Osteoblast (primary cell): ENCODE data around the gene LRRC8D. TPM values are rescaled to one million over a fixed set of nuclear protein-coding genes. Genes with fewer than 3 reads are reported as not detected.

Experiments
- DNase-seq: peaks from one replicate; pipeline ENCODE4 v3.0.0; 2011; ENCODE audit warnings: low spot score, mixed read lengths; ENCODE audit not compliant: insufficient read length; ENCODE audit errors: missing footprints
- H2AFZ ChIP-seq: 2 replicates; pipeline ENCODE4 v1.6.0; 2011; ENCODE audit warnings: mild to moderate bottlenecking, low read length
- H3K27ac ChIP-seq: 2 replicates; pipeline ENCODE4 v1.5.1; 2011; ENCODE audit warnings: mild to moderate bottlenecking, low read depth, low read length, moderate library complexity
- H3K27me3 ChIP-seq: 2 replicates; pipeline ENCODE4 v1.6.0; 2012; ENCODE audit warnings: mild to moderate bottlenecking, control low read depth, inconsistent platforms, low read length, moderate library complexity; ENCODE audit not compliant: insufficient read depth
- H3K36me3 ChIP-seq: 2 replicates; pipeline ENCODE4 v1.5.1; 2011; ENCODE audit warnings: mild to moderate bottlenecking, low read length, control low read depth, moderate library complexity; ENCODE audit not compliant: insufficient read depth
- H3K4me1 ChIP-seq: 2 replicates; pipeline ENCODE4 v1.5.1; 2011; ENCODE audit warnings: mild to moderate bottlenecking, low read length, control low read depth, moderate library complexity; ENCODE audit not compliant: insufficient read depth
- H3K4me2 ChIP-seq: 2 replicates; pipeline ENCODE4 v1.6.0; 2011; ENCODE audit warnings: mild to moderate bottlenecking, low read length; ENCODE audit not compliant: insufficient read depth
- H3K4me3 ChIP-seq: fragments of 200-600 bp; sonication (generic); 3 replicates; pipeline ENCODE4 v1.5.1; 2012; ENCODE audit warnings: mild to moderate bottlenecking, low read length, inconsistent platforms; ENCODE audit not compliant: insufficient read depth
- H3K79me2 ChIP-seq: 2 replicates; pipeline ENCODE4 v1.6.0; 2012; ENCODE audit warnings: mild to moderate bottlenecking, low read length, control low read depth, inconsistent platforms; ENCODE audit not compliant: insufficient read depth
- H3K9me3 ChIP-seq: 2 replicates; pipeline ENCODE4 v1.5.1; 2011; ENCODE audit warnings: low read depth, low read length, control low read depth
- H4K20me1 ChIP-seq: 2 replicates; pipeline ENCODE4 v1.6.0; 2012; ENCODE audit warnings: mild to moderate bottlenecking, low read length, control low read depth; ENCODE audit not compliant: insufficient read depth
- CTCF ChIP-seq: IDR thresholded peaks from 2 replicates; pipeline ENCODE4 v1.5.1; 2011; ENCODE audit warnings: mild to moderate bottlenecking, low read depth, low read length, moderate library complexity; ENCODE audit errors: extremely low read depth
- total RNA-seq: library from RNA; depleted of rRNA; stranded (reverse); fragments of >200 nt; gene quantifications from 2 replicates; pipeline ENCODE4 v1.2.3, GENCODE V29; 2012

LRRC8D gene
- total RNA-seq, 1 donor: 30.4 TPM

DNA sequence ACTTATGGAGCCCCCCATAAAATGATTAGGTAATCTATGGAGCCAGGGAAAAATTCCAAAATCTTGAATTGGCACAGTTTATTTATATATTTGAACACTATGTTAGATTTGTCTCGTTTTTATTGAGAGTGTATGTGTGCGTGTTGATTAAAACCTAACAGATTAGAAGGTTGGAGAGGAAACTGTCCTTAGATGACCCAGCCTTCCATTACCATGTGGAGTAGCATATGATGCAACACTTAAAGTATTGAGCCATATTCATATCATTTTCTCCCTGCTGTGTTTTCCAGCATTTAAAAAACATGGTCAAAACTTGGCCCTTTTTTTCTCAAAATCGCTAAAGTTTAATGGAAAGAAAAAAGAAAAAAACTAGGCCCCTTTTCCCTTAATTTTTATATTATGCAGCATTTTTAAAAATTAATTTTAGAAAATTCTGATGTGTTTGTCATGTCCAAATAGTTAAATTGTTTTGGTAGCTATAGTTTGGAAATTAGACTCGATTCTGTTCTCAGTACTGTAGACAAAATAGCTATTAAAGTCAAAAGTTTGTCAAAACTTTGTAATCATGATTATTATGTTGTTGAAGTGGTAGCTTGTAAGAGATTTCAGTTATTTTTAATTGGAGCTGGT, 2.3 kb downstream of the LRRC8D start:
- H3K79me2 ChIP-seq: no peaks in the 10 kb centered on the region
- H3K4me2 ChIP-seq: no peak overlapping the region
- no peak overlapping the region for H3K27ac ChIP-seq
- H3K4me1 ChIP-seq: peaks cover 6% of the 10 kb centered on the region
- H3K36me3 ChIP-seq: no peaks in the 10 kb centered on the region
- no peak for TF ChIP-seq CTCF
- DNase-seq: peak; percentile 80
- peaks cover 32% of the 10 kb centered on the region for H3K27me3 ChIP-seq
- H4K20me1 ChIP-seq: no peaks in the 10 kb centered on the region
- no peak overlapping the region for H2AFZ ChIP-seq
- H3K4me3 ChIP-seq: no peak overlapping the region
- H3K9me3 ChIP-seq: no peaks in the 10 kb centered on the region

- no peak for DNase-seq
- Histone ChIP-seq H3K27me3 (peaks cover 30% of the 10 kb centered on the region), H3K79me2 (no peaks in the 10 kb centered on the region), H3K9me3 (no peaks in the 10 kb centered on the region), H3K27ac (no peak overlapping the region), H3K4me3 (no peak overlapping the region), H3K4me1 (peaks cover 6% of the 10 kb centered on the region), H3K4me2 (no peak overlapping the region), H4K20me1 (no peaks in the 10 kb centered on the region), H3K36me3 (no peaks in the 10 kb centered on the region), H2AFZ (no peak overlapping the region)
- no peak for TF ChIP-seq CTCF
These were observed 3.0 kb downstream of the LRRC8D start for GRCh38 chr1:89823679-89824292.

DNA sequence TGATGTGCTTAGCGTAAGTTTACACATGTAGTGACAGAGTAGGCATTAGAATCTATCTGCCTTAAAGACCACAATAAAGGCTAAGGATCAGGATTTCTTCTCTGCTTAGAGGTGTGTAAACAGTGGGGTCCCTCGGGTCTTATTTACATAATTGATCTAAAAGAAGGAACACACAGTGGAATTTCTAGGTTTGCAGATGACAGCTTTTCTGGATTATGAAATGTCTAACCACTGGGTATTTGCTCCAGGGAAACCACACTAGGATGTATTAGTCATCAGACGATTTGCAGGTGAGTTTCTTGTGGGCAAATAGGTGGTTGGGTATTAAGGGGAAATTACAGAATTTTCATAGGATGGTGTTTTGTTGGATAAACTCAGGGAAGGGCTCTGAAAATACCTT, 5.8 kb downstream of the LRRC8D start:
- no peak overlapping the region for H3K4me2 ChIP-seq
- no peak overlapping the region for H3K4me3 ChIP-seq
- no peak overlapping the region for H2AFZ ChIP-seq
- H3K27me3 ChIP-seq: peaks cover 14% of the 10 kb centered on the region
- no peaks in the 10 kb centered on the region for H3K9me3 ChIP-seq
- no peaks in the 10 kb centered on the region for H4K20me1 ChIP-seq
- no peaks in the 10 kb centered on the region for H3K79me2 ChIP-seq
- DNase-seq: no peak
- no peaks in the 10 kb centered on the region for H3K36me3 ChIP-seq
- no peak overlapping the region for H3K27ac ChIP-seq
- H3K4me1 ChIP-seq: peaks cover 6% of the 10 kb centered on the region
- TF ChIP-seq CTCF: no peak

GRCh38 chr1:89827330-89827729, 6.5 kb downstream of the LRRC8D start:
- peaks cover 7% of the 10 kb centered on the region for H3K27me3 ChIP-seq

More at GRCh38 chr1:89827330-89827729, 6.5 kb downstream of the LRRC8D start:
- no peaks in the 10 kb centered on the region for H3K9me3 ChIP-seq
- no peak for TF ChIP-seq CTCF
- DNase-seq: no peak
- H3K4me2 ChIP-seq: no peak overlapping the region
- no peaks in the 10 kb centered on the region for H3K4me1 ChIP-seq
- H3K36me3 ChIP-seq: no peaks in the 10 kb centered on the region
- no peaks in the 10 kb centered on the region for H3K79me2 ChIP-seq
- H2AFZ ChIP-seq: no peak overlapping the region
- H3K4me3 ChIP-seq: no peak overlapping the region
- no peak overlapping the region for H3K27ac ChIP-seq
- no peaks in the 10 kb centered on the region for H4K20me1 ChIP-seq
